HuH-7.5 (cell line): ENCODE measurements around the gene SLC1A4.
"Not testable (repeated sequence)": the region's sequence is repeated elsewhere in the genome, so short reads cannot be mapped to it uniquely, and the experiment has no call there.

Experiments used
- DNase-seq: peaks from one replicate; pipeline ENCODE4 v3.0.0; 2011; ENCODE audit warnings: low spot score

The SLC1A4 gene

GRCh38 chr2:64989126-64989981 is at the start of gene SLC1A4:
Gene SLC1A4, plus strand, starts transcription at chr2:64989399. Its CDS starts 245 bp downstream, at chr2:64989644.
- peak; percentile 32 for DNase-seq

- no peak for DNase-seq
Observed at GRCh38 chr2:64941143-64941542, 48.1 kb upstream of the SLC1A4 start.

DNA sequence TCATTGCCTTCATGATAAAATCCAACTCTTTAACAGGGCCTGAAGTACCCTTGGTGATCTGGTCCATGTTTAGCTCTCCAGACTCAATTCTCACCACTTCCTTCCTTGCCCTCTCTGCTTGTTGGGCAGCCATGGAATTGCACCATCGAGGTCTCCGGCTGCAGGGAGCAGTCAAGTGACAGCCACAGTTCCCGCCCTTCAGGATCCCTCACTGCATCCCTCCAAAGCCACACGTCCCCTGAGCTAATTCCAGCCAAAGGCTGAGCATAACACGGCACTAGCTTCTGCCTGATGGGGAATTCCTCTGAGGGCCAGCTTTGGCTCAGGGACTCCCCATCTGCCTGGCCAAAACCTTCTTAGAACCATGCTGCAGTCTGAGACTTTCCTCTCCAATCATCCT is 47.4 kb upstream of the SLC1A4 start:
- no peak for DNase-seq

- DNase-seq, result no peak
Observed at GRCh38 chr2:64942693-64943092, 46.5 kb upstream of the SLC1A4 start.

GRCh38 chr2:64943387-64944150 is 45.6 kb upstream of the SLC1A4 start:
- DNase-seq, result no peak

DNA sequence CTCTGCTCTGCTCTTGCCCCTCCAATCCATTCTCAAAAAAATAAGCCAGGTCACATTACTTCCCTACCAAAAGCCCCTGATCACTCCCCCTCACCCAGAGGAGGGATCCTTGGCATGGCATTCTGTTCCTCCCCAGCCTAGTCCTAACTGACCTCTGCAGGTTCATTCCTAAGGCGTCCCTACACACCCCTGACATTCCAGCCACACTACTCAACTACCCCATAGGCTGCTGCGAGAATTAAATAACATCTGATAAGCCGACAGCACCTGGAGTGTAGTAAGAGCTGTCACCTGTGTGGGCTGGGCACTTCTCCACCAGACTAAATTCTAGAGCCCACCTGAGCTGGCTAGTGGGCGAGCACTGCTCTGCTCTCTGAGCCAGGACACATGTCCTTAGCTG is 44.7 kb upstream of the SLC1A4 start:
- DNase-seq, result no peak

DNA sequence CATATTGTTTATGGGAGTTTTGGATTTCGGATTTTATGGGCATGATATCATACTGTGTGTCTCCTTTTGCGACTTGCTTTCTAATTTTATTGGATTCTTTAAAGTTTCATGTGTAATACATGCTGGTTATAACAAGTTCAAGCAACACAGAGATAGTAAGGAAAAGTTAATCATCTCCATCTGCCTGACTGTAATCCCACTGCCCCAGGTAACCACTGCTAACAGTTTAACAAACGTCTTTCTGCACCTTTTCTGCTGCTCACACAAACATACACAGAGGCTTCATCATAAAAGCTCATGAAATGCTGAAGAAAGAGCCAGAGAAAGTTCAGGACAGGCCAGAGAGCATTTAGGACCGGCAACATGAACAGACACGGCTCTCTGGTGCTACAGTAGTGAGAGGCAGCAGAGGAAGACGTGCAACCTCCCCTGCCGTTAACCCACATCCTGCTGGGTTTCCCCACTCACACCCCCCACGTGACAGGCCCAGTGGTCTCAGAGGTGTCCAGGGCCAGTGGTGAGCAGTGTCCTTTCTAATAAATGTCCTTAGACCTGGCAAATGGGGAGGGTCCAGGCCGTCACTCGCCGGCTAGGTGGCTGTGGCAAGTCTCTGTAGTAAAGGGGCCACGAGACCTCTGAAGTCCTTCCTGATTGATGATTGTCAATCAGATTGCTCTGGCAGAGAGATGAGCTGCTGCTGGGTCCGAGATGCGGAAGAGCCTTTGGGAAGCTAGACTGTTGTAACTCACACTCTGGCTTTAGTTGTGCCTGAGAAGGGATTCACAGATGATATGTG is 43.0 kb upstream of the SLC1A4 start:
- no peak for DNase-seq

DNA sequence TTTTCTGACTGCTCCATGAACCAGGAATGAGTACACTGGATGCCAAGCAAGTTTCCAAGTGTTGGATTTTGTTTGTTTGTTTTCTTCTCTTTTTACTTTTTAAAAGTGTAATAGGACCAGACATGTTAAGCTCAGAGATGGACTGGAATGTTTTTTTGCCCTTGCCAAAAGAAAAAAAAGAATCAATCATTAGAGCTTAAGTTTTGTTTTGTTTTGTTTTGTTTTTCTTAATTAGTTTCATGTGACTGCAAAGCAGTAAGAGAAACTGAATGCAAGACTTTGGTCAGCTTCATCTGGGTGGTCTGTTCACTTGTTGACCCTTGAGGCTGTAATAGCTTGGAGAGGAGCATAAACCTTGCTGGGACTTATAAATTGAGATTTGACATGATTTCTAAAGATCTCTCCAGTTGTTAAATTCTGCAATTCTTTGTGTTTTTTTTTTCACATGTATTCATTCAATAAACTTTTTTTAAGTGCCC is 42.4 kb upstream of the SLC1A4 start:
- DNase-seq, result no peak

GRCh38 chr2:64947885-64948284 is 41.3 kb upstream of the SLC1A4 start:
- no peak for DNase-seq

- no peak for DNase-seq
Observed at GRCh38 chr2:64950226-64951160, 38.7 kb upstream of the SLC1A4 start.

- DNase-seq, result no peak
Observed at GRCh38 chr2:64951306-64951953, 37.8 kb upstream of the SLC1A4 start.

GRCh38 chr2:64952096-64952495 is 37.1 kb upstream of the SLC1A4 start:
- no peak for DNase-seq

DNA sequence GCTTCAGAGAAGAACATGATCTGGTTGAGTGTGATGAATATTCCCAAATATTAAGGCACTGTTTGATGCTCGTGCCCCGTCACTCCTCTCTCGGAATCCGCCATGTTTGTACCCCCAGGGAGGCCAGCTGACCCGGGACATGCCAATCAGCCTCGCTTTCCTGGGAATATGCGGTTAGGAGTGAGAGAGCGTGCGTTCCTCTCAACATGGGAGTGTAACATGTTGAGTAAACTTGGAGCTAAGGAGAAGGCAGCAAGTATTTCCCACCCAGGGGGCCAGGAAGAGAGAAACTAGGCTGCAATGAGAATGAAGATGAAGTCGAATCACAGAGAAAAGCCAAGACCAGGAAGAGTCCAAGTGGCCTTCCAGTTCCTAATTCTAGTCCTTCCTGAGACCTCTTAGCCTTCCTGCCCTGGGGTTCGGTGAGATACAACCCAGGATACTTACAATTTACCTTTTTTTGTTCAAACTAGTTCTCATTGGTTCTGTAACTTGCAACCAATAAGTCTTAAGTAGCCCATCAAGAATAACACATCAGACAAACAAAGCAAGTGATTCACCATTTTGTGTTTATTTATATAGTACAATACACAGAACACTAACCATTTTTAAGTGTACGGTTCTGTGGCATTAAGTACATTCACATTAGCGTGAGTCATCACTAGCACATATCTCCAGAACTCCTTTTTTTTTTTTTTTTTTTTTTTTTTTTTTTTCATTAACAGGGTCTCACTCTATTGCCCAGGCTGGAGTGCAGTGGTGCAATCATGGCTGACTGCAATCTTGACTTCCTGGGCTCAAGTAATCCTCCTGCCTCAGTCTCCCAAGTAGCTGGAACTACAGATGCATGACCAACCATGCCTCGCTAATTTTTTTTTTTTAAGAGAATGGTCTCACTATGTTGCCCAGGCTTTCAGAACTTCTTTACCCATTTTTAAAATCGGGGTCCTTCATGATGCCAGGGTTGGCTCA is 36.4 kb upstream of the SLC1A4 start:
- DNase-seq, result no peak

GRCh38 chr2:64955467-64955866 is 33.7 kb upstream of the SLC1A4 start:
- no peak for DNase-seq

DNA sequence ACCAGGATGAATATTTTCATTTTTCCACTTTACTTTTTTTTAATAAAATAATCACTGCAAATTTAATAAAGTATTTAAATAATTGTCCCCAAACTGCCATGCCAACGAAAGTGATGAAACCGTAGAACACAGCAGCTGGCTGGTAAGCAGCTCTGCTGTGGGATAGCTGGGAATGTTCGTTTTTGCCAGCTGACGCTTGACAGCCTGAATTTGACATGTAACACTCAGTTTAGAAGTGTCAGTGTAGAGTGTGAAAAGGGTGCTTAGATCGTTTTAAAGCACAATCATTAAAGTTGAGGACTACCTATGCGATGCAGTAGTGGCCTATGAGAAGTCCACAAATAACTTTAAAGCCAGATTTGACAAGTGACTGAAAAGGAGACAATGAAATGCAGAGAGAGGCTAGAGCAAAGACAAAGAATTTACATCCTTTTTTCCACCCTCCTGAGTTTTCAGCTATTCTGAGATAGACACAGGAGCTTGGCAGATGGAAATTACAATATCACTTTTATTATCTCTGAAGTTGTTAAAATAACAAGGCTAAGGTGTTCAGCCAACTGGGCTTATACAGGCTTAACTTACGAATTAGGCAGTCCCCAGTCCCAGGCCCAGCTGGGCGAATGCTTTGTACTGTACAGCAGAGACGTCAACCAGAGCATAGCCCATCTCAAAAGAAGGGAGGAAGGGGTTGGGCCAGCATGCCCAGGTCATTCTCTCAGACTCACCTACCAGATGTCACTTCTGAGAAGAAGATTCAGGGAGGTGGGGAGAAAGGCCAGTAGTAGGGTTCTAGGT is 31.9 kb upstream of the SLC1A4 start:
- no peak for DNase-seq

GRCh38 chr2:64958556-64958955 is 30.6 kb upstream of the SLC1A4 start:
- DNase-seq, result no peak

GRCh38 chr2:64960819-64961218 is 28.4 kb upstream of the SLC1A4 start:
- no peak for DNase-seq

DNA sequence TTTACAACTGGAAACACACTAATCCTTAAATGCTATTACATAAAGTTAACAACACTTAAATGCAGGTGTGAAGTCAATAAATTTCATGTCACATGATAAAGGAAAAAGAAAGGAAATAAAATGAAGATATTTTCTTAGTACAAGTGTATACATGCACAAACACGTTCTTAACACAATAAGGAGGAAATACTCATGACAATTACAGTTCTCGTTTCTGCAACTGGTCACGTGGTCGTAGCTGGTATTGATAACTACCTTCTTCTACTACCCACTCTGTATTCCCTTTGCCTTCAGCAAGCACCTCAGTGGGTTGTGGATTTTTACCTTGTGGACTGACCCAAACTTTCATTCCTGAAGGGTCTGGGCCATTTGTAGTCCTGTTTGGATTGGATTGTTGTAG is 26.1 kb upstream of the SLC1A4 start:
- not testable (repeated sequence) for DNase-seq

DNA sequence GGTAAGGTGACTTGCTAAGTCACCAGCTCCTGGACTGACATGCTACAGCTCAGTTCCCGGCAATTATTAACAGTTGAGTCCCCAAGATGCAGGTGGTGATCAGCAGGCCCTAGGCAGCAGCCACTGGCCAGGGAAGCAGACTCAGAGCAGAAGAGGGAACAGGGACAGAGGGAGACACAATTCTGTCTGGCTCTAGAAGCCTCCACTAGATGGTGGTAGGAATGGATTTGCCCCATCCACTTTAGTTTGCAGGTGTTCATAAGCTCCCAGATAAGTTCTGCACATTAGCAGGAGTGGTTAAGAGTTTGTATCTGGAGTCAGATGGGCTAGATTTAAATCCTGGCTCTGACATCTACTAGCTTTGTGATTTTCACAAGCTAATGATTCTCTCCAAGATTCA is 25.5 kb upstream of the SLC1A4 start:
- DNase-seq, result no peak
